Epithelial cell of esophagus (primary cell): Measurements from ENCODE around the gene VGLL4.
A peak's percentile ranks its signal among the peaks of the same experiment; 100 is the strongest.

ENCODE experiments used
- DNase-seq: peaks from one replicate; pipeline ENCODE4 v3.0.0; 2010; ENCODE audit warnings: low read depth
- H3K4me3 ChIP-seq: 2 replicates; pipeline ENCODE4 v1.5.1; 2011; ENCODE audit warnings: mild to moderate bottlenecking, low read length, control low read depth
- CTCF ChIP-seq: IDR thresholded peaks from 2 replicates; pipeline ENCODE4 v1.5.1; 2011; ENCODE audit warnings: low read depth, mild to moderate bottlenecking, low read length, control low read depth, inconsistent platforms; ENCODE audit not compliant: insufficient read depth; ENCODE audit errors: missing control alignments

VGLL4 gene

GRCh38 chr3:11570789-11571495 is 72.8 kb downstream of the VGLL4 start:
- DNase-seq: peak; percentile 56
- TF ChIP-seq CTCF: no peak

GRCh38 chr3:11570251-11570650 is 73.5 kb downstream of the VGLL4 start:
- TF ChIP-seq CTCF: no peak
- DNase-seq: no peak
- H3K4me3 ChIP-seq: no peak overlapping the region

More at GRCh38 chr3:11570789-11571495, 72.8 kb downstream of the VGLL4 start:
- H3K4me3 ChIP-seq: no peak overlapping the region

DNA sequence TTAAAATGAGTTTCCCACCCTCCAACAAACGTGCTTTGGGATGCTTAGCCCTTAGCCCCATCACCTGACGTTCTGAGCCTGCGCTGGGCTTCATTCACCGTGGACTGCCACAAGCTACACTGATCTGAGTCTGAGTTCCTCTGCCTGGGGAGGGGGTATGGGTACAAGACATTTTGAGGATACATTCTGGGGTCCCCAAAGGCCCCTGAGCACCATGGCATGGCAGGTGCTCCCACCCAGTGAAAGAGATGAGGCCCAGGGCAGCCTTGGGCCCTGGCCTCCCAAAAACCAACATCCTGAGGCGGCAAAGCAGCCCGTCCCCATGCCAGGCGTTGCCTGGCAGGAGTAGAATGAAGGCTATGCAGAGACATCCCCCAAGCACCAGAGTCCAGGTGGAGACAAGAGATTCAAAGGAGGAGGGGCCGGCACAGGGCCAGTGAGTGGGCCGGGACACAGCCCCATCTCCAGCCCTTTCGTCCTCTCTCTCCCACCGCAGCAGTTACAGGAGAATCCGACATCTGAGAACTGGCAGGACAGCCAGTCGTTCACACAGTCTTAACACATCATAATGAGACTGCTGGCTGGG is 74.5 kb downstream of the VGLL4 start:
- no peak for DNase-seq
- TF ChIP-seq CTCF: no peak
- no peak overlapping the region for H3K4me3 ChIP-seq

DNA sequence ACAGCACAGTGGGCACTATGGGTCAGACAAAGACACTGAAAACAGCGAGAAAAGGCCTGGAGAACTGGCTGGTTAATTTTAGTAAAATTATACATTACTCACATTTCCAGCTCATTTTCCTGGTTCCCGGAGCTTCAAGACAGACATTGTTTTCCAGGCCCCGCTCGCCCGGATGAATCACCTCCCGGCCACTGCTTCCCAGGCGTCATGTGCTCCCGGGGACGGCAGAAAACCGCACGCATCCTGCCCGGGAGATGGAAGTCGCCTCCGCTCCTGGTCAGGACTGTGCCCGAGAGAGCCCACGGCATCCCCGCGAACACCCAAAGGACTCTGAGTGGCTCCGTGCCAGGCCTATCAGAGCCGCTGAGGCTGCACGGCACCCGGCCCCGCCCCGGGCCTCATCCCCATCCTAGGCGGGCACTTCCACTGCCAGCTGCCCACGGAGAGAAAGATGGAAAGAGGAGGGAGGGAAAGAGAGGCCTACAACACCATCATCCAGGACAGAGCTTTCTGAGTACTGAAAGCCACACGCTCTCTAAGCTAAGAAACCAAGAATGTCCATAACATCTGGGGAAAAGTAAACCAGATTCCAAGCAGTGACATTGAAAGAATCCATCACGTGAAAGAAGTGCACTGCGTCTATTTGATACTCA is 75.1 kb downstream of the VGLL4 start:
- no peak overlapping the region for H3K4me3 ChIP-seq
- peak; percentile 89 for DNase-seq

GRCh38 chr3:11567516-11568467 is 75.9 kb downstream of the VGLL4 start:
- no peak overlapping the region for H3K4me3 ChIP-seq
- DNase-seq: peak; percentile 91
- no peak for TF ChIP-seq CTCF

More for the DNA sequence above, 75.1 kb downstream of the VGLL4 start:
- no peak for TF ChIP-seq CTCF

DNA sequence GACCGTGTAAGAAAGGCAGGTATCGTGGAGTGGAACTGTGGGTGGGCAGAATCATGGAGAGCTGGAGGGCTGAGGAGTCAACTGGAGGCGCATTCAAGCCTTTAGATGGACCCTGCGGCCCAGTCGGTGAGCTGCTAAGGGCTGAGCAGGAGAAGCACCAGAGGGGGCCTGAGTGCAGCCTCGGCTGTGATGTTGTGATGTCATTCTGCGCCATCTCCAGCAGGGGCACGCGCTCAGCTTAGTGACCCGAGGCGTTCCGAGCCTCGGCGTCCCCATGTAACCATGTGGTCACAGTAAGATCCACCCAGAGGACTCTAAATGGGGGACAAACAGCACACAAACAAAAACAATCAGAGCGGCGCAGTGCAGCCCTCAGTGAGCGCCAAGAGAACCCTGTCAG is 76.8 kb downstream of the VGLL4 start:
- H3K4me3 ChIP-seq: no peak overlapping the region
- TF ChIP-seq CTCF: no peak
- DNase-seq: no peak
